Right atrium auricular region (tissue), 2 donors: ENCODE results near the gene MAPKAPK2. TPM values are rescaled to one million over a fixed set of nuclear protein-coding genes. Genes with fewer than 3 reads are reported as not detected.

Experiments used
- DNase-seq: peaks from one replicate; pipeline ENCODE4 v3.0.0-alpha.2; 2019; ENCODE audit warnings: low spot score
- H3K27ac ChIP-seq, 2 donors: fragments of 200-600 bp; sonication (generic); 1 replicate in 1 of 2; 2 replicates in 1 of 2; pipeline ENCODE4 v1.5.1; 2016 to 2019
- H3K27me3 ChIP-seq, 2 donors: fragments of 200-600 bp; sonication (generic); one replicate each; pipeline versions ENCODE4 v1.5.1 to v1.6.0; 2017 to 2019
- H3K36me3 ChIP-seq: fragments of 200-600 bp; sonication (generic); one replicate; pipeline ENCODE4 v1.5.1; 2016
- H3K4me1 ChIP-seq, 2 donors: fragments of 200-600 bp; sonication (generic); one replicate each; pipeline versions ENCODE4 v1.5.1 to v1.6.0; 2017 to 2019
- H3K4me3 ChIP-seq, 2 donors: fragments of 200-600 bp; sonication (generic); 1 replicate in 1 of 2; 2 replicates in 1 of 2; pipeline ENCODE4 v1.5.1; 2017 to 2019; ENCODE audit warnings: mild to moderate bottlenecking in 1 of 2, moderate library complexity in 1 of 2
- H3K9me3 ChIP-seq, 2 donors: fragments of 200-600 bp; sonication (generic); one replicate each; pipeline ENCODE4 v1.5.1; 2019
- total RNA-seq, 2 donors: library from RNA; depleted of rRNA; stranded (reverse); fragments of >200 nt; gene quantifications; one replicate each; pipeline ENCODE4 v1.1.0, GENCODE V29; 2016
- TF ChIP-seq, protein P1 (sequence below), 2 donors: fragments of 200-600 bp; sonication (generic); IDR thresholded peaks; one replicate each; pipeline ENCODE4 v1.5.1; 2019; ENCODE audit warnings: antibody characterized with exemption in 2 of 2

Gene MAPKAPK2
- total RNA-seq, 2 donors from 2014 or later: 136 to 158 TPM

DNA sequence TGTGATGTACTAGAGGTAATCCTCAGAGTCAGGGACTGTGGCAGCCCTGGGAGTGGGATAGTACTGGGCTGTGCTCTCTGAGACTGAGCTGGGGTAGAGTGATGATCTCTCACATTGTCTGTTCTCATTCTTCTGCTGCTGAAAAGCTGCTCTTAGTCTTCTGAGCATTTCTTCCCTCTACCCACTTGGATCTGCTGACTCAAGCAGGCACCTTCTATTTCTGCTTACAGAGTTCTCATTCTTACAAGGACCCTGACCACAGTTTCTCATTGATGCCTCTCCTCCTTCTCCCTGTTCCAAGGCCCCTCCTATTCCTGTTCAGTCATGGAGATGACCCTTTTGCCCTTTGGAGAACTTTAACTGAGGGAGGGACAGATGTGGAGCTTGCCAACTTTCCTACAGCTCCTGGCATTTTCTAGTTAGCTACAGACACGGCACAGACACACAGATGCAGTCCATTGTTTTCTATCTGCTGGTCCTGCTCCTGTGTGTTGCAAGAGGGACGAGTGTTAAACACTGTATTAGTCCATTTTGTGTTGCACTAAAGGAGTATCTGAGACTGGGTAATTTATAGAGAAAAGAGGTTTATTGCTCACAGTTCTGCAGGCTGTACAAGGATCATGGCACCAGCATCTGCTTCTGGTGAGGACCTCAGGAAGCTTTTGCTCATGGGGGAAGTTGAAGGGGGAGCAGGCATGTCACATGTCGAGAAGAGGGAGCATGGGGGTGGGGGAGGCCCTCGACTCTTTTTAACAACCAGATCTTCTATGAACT is 12.3 kb downstream of the MAPKAPK2 start:
- Histone ChIP-seq H3K27ac (peak overlapping the region; percentile 97 to 98), H3K9me3 (no peaks in the 10 kb centered on the region), H3K27me3 (no peaks in the 10 kb centered on the region), H3K36me3 (peaks cover 7% of the 10 kb centered on the region), H3K4me3 (no peak overlapping the region), H3K4me1 (peaks cover 0 to 94% of the 10 kb centered on the region in 2 donors)
- no peak for DNase-seq
- TF ChIP-seq, protein P1, sequence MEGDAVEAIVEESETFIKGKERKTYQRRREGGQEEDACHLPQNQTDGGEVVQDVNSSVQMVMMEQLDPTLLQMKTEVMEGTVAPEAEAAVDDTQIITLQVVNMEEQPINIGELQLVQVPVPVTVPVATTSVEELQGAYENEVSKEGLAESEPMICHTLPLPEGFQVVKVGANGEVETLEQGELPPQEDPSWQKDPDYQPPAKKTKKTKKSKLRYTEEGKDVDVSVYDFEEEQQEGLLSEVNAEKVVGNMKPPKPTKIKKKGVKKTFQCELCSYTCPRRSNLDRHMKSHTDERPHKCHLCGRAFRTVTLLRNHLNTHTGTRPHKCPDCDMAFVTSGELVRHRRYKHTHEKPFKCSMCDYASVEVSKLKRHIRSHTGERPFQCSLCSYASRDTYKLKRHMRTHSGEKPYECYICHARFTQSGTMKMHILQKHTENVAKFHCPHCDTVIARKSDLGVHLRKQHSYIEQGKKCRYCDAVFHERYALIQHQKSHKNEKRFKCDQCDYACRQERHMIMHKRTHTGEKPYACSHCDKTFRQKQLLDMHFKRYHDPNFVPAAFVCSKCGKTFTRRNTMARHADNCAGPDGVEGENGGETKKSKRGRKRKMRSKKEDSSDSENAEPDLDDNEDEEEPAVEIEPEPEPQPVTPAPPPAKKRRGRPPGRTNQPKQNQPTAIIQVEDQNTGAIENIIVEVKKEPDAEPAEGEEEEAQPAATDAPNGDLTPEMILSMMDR (IDR thresholded peaks at IDR 0.05): no peak

DNA sequence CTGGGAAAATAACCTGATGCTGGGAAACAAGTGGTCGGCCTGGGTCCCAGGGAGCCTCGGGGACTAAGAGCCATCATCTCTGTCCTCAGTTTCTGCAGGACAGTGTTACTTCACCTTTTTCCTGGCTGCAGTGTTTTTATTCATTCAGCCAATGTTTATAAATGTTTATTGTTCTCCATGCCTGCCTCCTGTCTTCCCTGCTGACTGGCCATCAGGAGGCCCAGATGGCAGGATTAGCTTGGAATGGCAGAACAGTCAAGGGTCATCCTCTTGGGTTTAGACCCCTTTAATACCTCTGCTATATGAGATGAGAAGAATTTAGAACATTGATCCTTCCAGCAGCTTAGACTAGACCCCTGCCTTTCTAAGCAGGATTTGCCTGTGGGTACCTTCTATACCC is 13.3 kb downstream of the MAPKAPK2 start:
- no peak overlapping the region for H3K4me3 ChIP-seq
- peaks cover 7% of the 10 kb centered on the region for H3K36me3 ChIP-seq
- H3K27ac ChIP-seq: peak overlapping the region; percentile 97 to 98
- peaks cover 0 to 94% of the 10 kb centered on the region in 2 donors for H3K4me1 ChIP-seq
- no peaks in the 10 kb centered on the region for H3K27me3 ChIP-seq
- H3K9me3 ChIP-seq: no peaks in the 10 kb centered on the region
- TF ChIP-seq, protein P1 (IDR thresholded peaks at IDR 0.05): no peak
- no peak for DNase-seq

GRCh38 chr1:206699000-206699586 is 14.4 kb downstream of the MAPKAPK2 start:
- H3K27ac ChIP-seq: peak overlapping the region; percentile 97 to 98
- TF ChIP-seq, protein P1 (IDR thresholded peaks at IDR 0.05): no peak
- no peaks in the 10 kb centered on the region for H3K9me3 ChIP-seq

GRCh38 chr1:206699626-206700025 is 14.9 kb downstream of the MAPKAPK2 start:
- TF ChIP-seq, protein P1 (IDR thresholded peaks at IDR 0.05): no peak
- Histone ChIP-seq H3K4me3 (no peak overlapping the region), H3K4me1 (peaks cover 0 to 92% of the 10 kb centered on the region in 2 donors), H3K27ac (peak overlapping the region; percentile 97 to 98), H3K36me3 (peaks cover 7% of the 10 kb centered on the region), H3K9me3 (no peaks in the 10 kb centered on the region), H3K27me3 (no peaks in the 10 kb centered on the region)
- no peak for DNase-seq

More at GRCh38 chr1:206699000-206699586, 14.4 kb downstream of the MAPKAPK2 start:
- Histone ChIP-seq H3K27me3 (no peaks in the 10 kb centered on the region), H3K4me1 (peaks cover 0 to 92% of the 10 kb centered on the region in 2 donors), H3K4me3 (no peak overlapping the region), H3K36me3 (peaks cover 7% of the 10 kb centered on the region)
- no peak for DNase-seq

DNA sequence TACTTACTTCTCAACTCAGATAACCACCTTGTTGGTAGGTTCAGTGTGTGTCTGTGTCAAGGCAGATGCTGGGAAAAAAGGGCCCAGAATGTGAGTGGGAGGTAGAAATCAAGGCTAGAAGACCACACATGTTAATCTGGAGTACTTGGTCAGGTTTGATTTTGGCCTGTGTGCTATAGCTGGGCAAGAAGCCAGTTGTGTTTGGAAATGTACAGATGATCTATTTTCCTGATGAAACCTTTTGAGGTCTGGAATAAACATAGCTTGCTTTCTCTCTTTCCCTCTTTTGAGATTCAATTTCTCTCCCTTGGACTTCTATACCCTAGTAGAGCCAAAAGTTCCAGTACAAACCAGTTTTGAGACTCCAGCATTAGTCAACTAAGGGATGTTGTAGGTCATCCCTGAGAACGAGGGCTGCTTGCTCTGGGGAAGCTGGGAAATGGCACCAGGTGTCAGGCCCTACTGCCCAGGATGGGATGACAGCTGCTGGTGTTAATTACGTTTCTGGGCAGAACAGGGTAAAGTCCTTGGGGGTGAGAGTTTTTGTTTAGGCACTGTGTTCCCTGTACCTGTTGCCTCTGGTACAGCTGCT is 15.8 kb downstream of the MAPKAPK2 start:
- Histone ChIP-seq H3K36me3 (peaks cover 7% of the 10 kb centered on the region), H3K4me1 (peaks cover 0 to 92% of the 10 kb centered on the region in 2 donors), H3K27ac (peak overlapping the region; percentile 97 to 98), H3K27me3 (no peaks in the 10 kb centered on the region), H3K4me3 (no peak overlapping the region), H3K9me3 (no peaks in the 10 kb centered on the region)
- TF ChIP-seq, protein P1 (IDR thresholded peaks at IDR 0.05): no peak
- no peak for DNase-seq
